Activated B cell treated with CpG ODN at 0.5 μM for 24 hours (primary cell): Measurements from ENCODE around the gene CSNK1D. TPM values are rescaled to one million over a fixed set of nuclear protein-coding genes. Genes with fewer than 3 reads are reported as not detected.

Experiments
- ATAC-seq: fragments of 200-7000 bp; cut with Tn5 transposase; one replicate; pipeline ENCODE4 v1.10.0; 2021; ENCODE audit warnings: low read depth, mild to moderate bottlenecking, moderate library complexity
- CTCF ChIA-PET: fragments of 350-600 bp; sonication (Branson Sonifier 250); formaldehyde crosslinking; loops from one replicate; lab custom pipeline; 2021; ENCODE audit warnings: antibody characterized with exemption; lab: Charles Lee
- POLR2A ChIA-PET: fragments of 350-600 bp; sonication (Branson Sonifier 250); formaldehyde crosslinking; loops from one replicate; lab custom pipeline; 2021; ENCODE audit warnings: antibody characterized with exemption; lab: Charles Lee
- DNase-seq: peaks from one replicate; pipeline ENCODE4 v3.0.0; 2022
- H3K27ac Mint-ChIP-seq: one replicate; pipeline ENCODE4 v1.8.0; 2020; ENCODE audit warnings: mixed read lengths
- H3K27me3 Mint-ChIP-seq: one replicate; pipeline ENCODE4 v1.8.0; 2021; ENCODE audit warnings: mixed read lengths
- H3K36me3 Mint-ChIP-seq: one replicate; pipeline ENCODE4 v1.8.0; 2021; ENCODE audit warnings: low read depth, mixed read lengths
- H3K4me1 Mint-ChIP-seq: one replicate; pipeline ENCODE4 v1.8.0; 2021; ENCODE audit warnings: mixed read lengths
- H3K4me3 Mint-ChIP-seq: one replicate; pipeline ENCODE4 v1.8.0; 2020; ENCODE audit warnings: mild to moderate bottlenecking, mixed read lengths
- H3K9me3 Mint-ChIP-seq: one replicate; pipeline ENCODE4 v1.8.0; 2020; ENCODE audit warnings: mixed read lengths
- CTCF ChIP-seq: fragments of 200-600 bp; IDR thresholded peaks from one replicate; pipeline ENCODE4 v1.8.0; 2022; ENCODE audit warnings: antibody characterized with exemption, mild to moderate bottlenecking
- intact Hi-C: fragments of 100-400 bp; cut with micrococcal nuclease; formaldehyde crosslinking; loops from one replicate; pipeline ENCODE4 v1.15.1; 2024
- total RNA-seq: library from RNA; stranded (reverse); gene quantifications from 2 replicates; pipeline ENCODE4 v1.2.3, GENCODE V29; 2022

CSNK1D gene
- total RNA-seq, 1 donor from 2014 or later = 170 TPM

- ChIA-PET CTCF (interaction anchor here (2.0 kb wide), 1 partner anchor 23 kb away, joined by 8 read pairs; no protein-coding TSS in a partner anchor), POLR2A (interaction anchor here (0.5 to 4.0 kb wide), 14 partner anchors 8 to 722 kb away, joined by 3 to 60 read pairs (median 4); partner anchors contain the start of genes CCDC57, CENPX, CSNK1D and DCXR)
- TF ChIP-seq CTCF = no peak
- no peaks in the 10 kb centered on the region for H3K9me3 Mint-ChIP-seq
- peaks cover 27% of the 10 kb centered on the region for H3K4me1 Mint-ChIP-seq
- DNase-seq = peak; percentile 74
- intact Hi-C loops = loop anchor here (1.0 to 5.0 kb wide), 5 partner anchors 13 to 192 kb away; partner anchors contain the start of genes CCDC57 and DCXR
- H3K27ac Mint-ChIP-seq = peak within 1 kb of the TSS; percentile 82
- peak; percentile 65 for ATAC-seq
- H3K27me3 Mint-ChIP-seq = no peaks in the 10 kb centered on the region
- H3K36me3 Mint-ChIP-seq = no peaks in the 10 kb centered on the region
- peak within 1 kb of the TSS; percentile 87 for H3K4me3 Mint-ChIP-seq
Measured at GRCh38 chr17:82228842-82229697, 44.4 kb downstream of the CSNK1D start, which contains the start of gene SLC16A3. TSS of gene SLC16A3 (plus strand) at chr17:82229042. CDS start at chr17:82236009, 6,967 bp downstream.

GRCh38 chr17:82228278-82228841 is 45.1 kb downstream of the CSNK1D start:
- POLR2A ChIA-PET = interaction anchor here (0.5 to 4.0 kb wide), 13 partner anchors 9 to 721 kb away, joined by 3 to 60 read pairs (median 4); partner anchors contain the start of genes CCDC57, CENPX, CSNK1D and DCXR
- Mint-ChIP-seq H3K27ac (peak overlapping the region; percentile 82), H3K27me3 (no peaks in the 10 kb centered on the region), H3K4me3 (peak overlapping the region; percentile 87), H3K36me3 (no peaks in the 10 kb centered on the region), H3K9me3 (no peaks in the 10 kb centered on the region), H3K4me1 (peaks cover 23% of the 10 kb centered on the region)
- intact Hi-C loops = loop anchor here (1.0 to 5.0 kb wide), 4 partner anchors 12 to 191 kb away; partner anchors contain the start of genes CCDC57 and DCXR
- no peak for TF ChIP-seq CTCF
- CTCF ChIA-PET = interaction anchor here (2.0 kb wide), 1 partner anchor 22 kb away, joined by 8 read pairs; no protein-coding TSS in a partner anchor
- DNase-seq (peak; percentile 69), ATAC-seq (peak; percentile 59)

DNA sequence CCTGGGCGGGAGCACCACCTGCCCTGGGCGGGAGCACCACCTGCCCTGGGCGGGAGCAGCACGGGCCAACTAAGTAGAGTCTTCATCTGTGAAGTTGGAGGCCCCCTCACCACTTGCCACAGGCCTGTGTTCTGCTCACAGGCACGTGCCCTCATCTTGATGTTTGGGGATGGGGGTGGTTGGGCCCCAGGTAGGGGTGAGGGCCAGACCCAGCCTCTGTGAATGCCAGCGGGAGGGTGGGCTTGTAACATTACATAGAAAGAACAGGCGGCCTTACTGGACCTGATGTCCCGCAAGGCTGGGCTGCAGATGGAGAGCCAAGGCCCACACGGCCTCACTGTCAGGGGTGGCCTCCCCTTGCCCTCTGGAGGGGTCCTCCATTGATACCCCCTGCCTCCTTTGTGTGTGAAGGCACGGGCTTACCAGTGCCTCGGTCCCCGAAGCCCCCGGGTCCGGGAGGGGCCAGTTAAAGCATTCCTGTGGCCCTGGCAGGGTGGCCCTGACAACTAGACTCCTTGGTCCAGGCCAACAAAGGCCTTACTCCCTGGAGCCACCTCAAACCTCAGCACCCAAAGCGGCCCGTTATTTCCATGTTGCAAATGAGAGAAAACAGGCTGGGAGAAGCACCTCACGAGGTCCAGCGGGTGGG is 45.7 kb downstream of the CSNK1D start:
- Mint-ChIP-seq H3K4me1 (peaks cover 17% of the 10 kb centered on the region), H3K4me3 (peak overlapping the region; percentile 87), H3K27me3 (no peaks in the 10 kb centered on the region), H3K9me3 (no peaks in the 10 kb centered on the region), H3K27ac (peak overlapping the region; percentile 82), H3K36me3 (no peaks in the 10 kb centered on the region)
- intact Hi-C loops = loop anchor here (1.0 to 5.0 kb wide), 4 partner anchors 11 to 190 kb away; partner anchors contain the start of genes CCDC57 and DCXR
- no peak for ATAC-seq
- DNase-seq = no peak
- ChIA-PET CTCF (interaction anchor here (1.5 kb wide), 1 partner anchor 22 kb away, joined by 3 read pairs; no protein-coding TSS in a partner anchor), POLR2A (interaction anchor here (0.8 to 4.0 kb wide), 6 partner anchors 10 to 207 kb away, joined by 4 to 60 read pairs (median 12); partner anchors contain the start of genes CCDC57 and CSNK1D)
- TF ChIP-seq CTCF = no peak

DNA sequence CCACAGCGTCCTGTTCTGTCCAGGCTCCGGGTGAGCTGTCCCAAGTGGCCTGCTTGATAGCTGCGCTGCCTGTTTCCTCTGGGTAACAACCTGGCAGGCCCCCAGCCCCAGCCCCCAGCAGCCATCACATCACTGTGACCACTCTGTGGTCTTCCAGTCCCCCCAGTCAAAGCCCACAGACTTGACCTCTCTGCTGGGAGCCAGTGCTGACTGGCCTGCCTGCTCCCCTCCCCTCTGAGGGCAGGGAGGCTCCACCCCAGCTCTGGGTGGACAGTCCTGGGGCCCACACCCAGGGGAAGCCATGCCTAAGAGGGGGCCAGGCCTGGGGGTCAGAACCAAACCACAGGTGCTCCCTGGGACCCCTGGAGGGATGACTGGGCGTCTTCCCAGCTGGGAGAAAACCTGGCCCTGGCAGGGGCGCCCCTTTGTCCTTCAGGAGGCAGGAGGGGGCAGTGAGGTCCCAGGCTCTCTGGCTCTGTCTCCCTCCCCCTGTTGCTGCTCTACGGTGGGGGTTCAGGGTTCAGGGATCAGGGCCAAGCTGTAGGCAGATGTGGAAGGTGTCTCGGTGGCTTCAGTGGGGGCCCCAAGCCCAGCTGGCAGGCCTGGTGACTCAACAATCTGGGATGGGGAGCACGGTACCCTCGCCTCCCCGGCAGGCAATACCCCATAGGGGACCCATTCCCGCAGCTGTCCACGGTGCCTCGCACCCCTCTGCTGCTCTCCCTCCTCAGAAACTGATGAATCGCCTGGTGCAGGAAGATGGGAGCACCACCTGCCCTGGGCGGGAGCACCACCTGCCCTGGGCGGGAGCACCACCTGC is 46.5 kb downstream of the CSNK1D start:
- Mint-ChIP-seq H3K27me3 (no peaks in the 10 kb centered on the region), H3K27ac (no peak overlapping the region), H3K4me1 (peaks cover 12% of the 10 kb centered on the region), H3K36me3 (no peaks in the 10 kb centered on the region), H3K4me3 (peak overlapping the region; percentile 15), H3K9me3 (no peaks in the 10 kb centered on the region)
- ChIA-PET CTCF (interaction anchor here (1.5 kb wide), 1 partner anchor 21 kb away, joined by 3 read pairs; no protein-coding TSS in a partner anchor), POLR2A (no interaction called here)
- TF ChIP-seq CTCF = no peak
- ATAC-seq (no peak), DNase-seq (no peak)
- intact Hi-C loops = loop anchor here (5.0 kb wide), 1 partner anchor 190 kb away; the partner anchor contains the start of gene DCXR
